GM21529 (cell line): ENCODE measurements around the gene APOD.
"Not testable (repeated sequence)": the region's sequence is repeated elsewhere in the genome, so short reads cannot be mapped to it uniquely, and the experiment has no call there.

Experiments
- ATAC-seq: cut with Tn5 transposase; IDR thresholded peaks from one replicate; pipeline ENCODE4 v1.9.1; 2021; ENCODE audit not compliant: unreplicated experiment

The APOD gene

DNA sequence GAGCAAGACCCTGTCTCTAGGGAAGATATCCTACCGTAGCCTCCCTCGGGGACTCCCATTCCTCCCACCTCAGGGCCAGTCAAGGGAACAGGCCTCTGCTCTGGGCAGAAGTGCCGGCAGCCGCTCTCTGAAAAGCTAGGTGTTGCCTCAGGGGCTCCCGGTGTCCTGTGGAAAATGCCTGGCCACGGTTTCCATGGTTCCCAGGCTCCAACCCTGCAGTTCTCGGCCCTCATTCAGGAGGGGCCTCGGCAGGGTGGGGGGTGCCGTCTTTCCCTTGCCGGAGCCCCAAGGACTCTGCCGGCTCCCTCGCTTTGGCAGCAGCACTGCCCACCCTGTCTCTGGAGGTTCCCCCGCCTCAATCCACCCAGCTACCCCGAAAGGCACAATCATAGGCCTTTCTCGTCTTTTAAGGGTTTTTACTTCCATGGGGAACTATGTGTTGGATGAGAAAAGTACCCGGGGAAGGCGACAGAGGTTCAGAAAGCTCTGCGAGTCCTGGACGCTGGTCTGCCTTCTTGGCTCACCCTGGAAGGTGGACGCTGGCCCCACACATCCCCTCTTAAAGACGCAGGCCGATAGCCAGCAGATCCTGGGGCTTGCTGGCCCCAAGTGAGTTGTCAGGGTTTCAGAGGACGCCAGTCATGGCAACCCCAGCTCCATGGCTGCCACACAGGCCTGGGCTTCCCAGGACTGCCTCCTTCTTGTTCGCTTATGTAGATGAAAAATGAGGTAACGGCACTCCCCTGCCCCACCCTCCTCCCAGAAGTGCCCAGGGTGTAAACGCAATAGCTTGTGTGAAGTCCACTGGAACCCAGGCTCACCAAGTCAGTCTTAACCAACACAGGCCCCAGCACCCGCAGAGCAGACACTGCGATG is 34.3 kb upstream of the APOD start:
- ATAC-seq = not testable (repeated sequence)

DNA sequence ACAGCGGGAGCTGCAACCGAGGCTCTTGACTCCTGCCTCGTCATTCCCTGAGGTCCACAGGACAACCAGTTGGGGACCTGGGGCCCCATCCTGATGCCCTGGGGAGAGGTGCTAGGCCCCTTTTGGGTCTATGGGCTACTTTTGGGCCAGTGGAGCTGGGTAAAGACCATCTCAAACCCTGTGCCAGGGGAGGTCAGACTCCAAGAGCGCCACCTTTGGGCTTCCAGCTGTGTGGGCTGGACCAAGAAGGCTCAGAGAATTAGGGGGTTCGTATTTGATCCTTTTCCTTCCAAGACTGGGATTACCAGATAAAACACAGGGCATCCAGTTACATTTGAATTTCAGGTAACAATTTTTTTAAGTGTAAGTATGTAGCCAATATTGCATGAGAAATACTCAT is 33.4 kb upstream of the APOD start:
- ATAC-seq = not testable (repeated sequence)

DNA sequence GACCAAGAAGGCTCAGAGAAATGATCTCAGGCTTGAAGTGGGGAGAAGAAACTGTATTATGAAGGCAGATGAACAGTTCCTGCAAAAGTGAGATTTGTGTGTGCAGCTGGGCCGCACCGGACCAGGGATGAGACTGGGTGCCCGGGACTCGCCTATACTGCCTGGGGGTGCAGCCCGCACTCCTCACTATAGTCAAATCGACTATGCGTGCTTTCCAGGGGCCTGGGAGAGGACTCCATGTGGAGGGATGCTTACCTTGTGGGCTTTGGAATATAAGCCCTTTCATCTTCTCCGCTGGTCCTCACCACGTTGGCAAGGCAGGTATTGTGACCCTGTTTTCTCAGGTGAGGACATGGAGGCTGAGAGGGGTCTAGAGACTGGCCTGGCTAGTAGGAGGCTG is 32.9 kb upstream of the APOD start:
- no peak for ATAC-seq

DNA sequence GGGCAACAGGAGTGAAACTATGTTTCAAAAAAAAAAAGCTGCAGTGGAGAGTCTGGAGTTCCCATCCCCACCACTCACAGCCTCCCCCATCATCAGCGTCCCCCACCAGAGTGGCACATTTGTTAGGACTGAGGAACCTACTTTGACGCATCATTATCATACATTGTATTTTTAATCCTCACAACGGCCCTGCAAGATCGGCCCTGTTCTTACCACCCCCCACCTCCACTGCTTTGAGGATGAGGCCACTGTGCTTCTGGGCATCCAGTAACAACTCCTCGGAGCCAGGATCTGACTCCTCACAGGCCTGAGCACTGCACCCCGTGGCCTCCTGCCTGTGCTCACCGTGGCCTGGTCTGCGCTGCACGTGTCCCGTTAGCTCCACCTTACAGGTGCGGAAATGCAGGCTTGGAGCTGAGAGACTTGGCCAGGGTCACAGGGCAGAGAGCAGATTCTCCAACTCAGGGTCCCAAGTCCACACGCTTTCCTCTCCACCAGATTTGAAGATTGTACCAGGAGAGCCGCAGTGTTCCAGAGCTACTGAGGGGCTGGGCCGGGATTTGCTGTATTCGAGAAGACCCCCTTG is 32.3 kb upstream of the APOD start:
- ATAC-seq = not testable (repeated sequence)

DNA sequence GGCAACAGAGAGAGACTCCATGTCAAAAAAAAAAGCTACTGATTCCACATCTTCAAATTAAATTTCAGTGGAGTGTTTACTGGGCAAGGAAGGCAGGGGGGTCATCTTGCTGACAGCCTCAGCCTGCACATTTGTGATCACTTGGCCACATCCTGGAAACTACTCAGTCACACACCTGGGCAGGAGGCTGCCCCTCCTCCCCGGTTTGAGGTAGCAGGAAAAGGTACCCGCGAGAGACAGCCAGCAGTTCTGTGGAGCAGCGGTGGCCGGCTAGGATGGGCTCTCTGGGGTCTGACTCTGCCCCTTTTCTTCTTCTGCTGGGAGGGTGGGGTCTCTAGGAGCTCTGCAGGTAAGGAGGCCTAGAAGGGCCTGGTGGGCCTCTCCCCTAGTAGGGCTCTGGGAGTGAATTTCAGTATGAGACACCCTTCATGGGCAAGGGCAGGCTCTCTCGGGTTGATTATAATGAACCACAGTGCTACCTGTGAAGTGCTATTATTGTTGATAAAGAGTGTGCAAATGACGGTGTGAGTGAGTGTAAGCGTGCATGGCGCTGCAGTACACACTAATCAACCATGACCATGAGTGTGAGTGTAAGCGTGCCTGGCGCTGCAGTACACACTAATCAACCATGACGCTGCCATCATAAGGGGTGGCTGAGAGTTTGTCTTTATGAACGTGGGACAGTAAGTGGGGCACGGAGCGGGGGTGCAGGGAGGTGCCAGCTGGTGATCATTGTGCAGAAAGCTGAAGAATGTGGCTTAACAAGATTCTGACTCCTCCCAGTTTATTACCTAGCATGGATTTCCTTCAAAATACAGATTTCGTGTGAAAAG is 31.1 kb upstream of the APOD start:
- ATAC-seq = not testable (repeated sequence)

DNA sequence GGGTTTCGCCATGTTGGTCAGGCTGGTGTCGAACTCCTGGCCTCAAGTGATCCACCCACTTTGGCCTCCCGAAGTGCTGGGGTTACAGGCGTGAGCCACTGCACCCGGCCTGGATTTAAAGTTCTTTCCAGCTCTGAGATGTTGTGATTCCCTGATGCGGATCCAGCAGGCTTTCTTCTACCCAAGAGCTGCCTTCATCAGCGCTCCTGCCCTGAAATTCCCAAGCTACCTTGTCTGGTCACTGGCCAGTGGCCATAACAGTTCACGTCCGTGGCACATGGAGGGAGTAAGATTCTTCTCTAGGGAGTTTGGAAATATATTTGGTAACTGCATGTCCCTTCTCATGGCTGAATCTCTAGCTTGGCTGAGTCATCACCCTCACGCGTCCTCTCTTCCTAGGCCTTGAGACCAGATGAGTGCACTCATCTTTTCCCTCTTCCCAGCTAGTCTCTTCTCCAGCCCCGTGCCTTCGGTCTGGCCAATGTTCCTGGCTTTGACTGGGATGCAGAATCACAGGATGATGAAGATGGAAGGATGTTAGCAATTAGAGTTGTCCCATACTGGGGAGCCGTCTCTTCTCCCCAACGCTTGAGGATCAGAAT is 29.8 kb upstream of the APOD start:
- ATAC-seq = no peak

DNA sequence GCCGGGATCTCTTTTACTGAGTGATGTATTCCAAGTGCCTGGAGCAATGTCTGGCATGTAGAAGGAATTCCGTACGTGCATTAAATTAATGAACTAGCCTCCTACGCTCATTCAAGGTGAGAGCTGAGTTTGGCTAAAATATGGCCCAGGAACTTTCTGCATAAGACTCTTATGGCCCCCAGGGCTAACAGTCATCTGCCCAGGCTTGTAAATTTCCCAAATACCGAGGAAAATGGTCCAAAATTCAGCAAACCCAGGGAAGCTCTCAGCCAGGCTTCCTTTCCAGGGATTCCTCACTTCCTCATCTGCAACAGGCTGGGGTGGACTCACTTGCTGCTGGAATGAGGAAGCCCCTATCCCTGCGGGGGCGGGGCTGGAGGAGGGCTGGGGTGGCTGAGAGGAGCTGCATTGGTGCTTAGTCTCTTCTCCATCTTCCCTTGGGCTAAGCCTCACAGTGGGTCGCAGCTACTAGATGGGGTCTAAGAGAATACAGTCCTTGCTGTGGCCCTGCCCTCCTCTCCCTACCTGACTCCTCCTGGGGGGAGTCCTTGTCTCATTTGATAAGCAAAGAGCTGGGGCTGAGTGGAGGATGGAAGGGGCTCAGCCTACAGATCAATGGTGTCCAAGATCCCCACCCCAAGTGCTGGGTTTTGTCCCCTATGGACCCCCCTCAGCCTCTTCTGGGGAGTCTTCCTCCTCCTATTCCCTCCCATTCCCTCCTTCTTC is 28.5 kb upstream of the APOD start:
- no peak for ATAC-seq

DNA sequence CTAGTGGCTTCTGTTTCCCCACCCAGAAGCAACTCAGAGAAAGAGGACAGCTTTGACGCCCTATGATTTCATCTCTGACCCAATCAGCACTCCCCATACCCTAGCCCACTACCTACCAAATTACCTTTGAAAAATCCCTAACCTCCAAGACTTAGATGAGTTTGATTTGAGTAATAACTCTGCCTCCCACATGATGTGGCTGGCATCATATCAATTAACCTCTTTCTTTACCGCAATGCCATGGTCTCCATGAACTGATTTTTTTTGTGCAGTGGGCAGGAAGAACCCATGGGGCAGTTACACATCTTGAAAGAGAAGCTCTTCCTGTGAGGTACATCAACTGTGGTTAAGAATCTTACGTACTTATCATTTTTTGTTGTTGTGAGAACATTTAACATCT is 25.5 kb upstream of the APOD start:
- ATAC-seq = no peak

DNA sequence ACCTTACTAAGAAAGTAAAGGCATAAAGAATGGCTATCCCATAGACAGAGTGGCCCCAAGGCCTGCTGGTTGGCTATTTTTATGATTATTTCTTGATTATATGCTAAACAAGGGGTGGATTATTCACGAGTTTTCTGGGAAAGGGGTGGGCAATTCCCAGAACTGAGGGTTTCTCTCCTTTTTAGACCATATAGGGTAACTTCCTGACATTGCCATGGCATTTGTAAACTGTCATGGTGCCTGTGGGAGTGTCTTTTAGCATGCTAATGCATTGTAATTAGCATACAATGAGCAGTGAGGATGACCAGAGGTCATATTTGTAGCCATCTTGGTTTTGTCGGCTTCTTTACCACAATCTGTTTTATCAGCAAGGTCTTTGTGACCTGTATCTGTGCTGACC is 18.0 kb upstream of the APOD start:
- ATAC-seq = not testable (repeated sequence)

DNA sequence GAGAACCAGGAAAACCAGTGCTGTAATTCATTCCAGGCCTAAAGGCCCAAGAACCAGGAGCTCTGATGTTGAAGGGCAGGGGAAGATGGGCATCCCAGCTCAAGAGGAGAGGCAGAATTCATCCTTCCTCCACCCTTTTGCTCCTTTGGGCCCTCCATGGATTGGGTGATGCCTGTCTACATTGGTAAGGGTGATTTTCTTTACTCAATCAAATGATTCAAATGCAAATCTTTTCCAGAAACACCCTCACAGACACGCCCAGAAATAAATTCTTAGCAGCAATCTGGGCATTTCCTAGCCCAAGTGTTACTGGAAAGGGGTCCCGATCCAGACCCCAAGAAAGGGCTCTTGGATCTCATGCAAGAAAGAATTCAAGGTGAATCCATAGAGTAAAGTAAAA is 17.6 kb upstream of the APOD start:
- ATAC-seq = no peak

DNA sequence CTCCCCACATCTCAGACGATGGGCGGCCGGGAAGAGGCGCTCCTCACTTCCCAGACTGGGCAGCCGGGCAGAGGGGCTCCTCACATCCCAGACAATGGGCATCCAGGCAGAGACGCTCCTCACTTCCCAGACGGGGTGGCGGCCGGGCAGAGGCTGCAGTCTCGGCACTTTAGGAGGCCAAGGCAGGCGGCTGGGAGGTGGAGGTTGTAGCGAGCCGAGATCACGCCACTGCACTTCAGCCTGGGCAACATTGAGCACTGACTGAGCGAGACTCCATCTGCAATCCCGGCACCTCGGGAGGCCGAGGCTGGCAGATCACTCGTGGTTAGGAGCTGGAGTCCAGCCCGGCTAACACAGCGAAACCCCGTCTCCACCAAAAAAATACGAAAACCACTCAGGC is 16.2 kb upstream of the APOD start:
- not testable (repeated sequence) for ATAC-seq

DNA sequence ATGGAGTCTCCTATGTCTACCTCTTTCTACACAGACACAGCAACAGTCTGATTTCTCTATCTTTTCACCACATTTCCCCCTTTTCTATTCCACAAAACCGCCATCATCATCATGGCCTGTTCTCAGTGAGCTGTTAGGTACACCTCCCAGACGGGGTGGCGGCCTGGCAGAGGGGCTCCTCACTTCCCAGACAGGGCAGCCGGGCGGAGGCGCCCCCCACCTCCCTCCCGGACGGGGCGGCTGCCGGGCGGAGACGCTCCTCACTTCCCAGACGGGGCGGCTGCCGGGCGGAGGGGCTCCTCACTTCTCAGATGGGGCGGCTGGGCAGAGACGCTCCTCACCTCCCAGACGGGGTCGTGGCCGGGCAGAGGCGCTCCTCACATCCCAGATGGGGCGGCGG is 15.8 kb upstream of the APOD start:
- not testable (repeated sequence) for ATAC-seq

DNA sequence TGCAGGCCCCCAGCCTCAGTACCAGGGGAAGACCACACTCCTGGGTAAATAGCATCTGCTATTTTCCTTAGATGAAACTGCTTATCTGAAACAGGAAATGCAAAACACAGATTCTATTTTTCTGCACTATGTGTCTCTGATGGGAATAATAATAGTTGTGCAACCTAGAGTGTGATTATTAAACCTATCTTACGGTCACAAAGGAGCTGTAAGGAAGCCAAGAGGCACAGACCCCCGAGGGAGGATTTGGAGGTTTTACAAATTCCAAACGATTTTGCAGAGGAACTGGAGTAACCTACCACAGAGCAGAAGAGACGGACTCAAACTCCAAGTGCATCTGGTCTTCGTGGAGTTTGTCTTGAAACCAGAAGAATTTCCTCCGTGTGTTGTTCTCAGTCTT is 14.1 kb upstream of the APOD start:
- ATAC-seq = no peak

DNA sequence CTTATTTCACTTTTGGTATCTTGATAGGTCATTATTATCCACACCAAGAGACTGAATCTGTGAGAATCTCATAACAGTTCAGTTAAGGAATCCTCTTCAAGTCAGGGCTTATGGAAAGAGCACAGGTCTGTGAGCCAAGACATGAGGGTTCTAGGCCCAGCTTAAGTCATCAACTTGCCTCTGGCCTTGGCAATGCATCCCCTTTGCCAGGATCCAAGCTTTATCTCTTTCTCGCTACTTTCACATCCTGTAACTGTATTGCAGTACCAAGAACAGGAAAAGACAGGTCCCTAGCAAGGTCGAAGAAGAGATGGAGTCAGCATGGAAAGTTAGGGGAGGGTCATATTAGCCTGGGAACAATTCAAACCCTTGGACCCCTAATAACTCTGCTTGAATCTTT is 13.5 kb upstream of the APOD start:
- no peak for ATAC-seq

DNA sequence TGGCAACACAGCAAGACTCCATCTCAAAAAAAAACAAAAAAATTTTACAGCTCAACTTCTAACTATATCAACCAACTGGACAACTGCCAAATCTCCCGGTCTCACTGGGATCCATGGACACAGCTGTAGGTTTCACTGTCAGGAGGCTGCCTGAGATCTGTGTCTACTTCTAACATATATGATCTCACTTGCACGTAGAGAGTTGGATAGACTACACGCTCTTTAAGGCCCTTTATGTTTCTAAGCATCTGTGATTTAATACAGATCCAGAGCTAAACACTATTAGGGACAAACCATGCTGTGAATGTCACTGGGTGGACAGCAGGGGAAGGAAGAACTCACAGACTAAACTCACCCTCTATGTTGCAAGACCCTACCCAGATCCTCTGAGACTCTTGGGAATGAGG is 13.0 kb upstream of the APOD start:
- no peak for ATAC-seq

DNA sequence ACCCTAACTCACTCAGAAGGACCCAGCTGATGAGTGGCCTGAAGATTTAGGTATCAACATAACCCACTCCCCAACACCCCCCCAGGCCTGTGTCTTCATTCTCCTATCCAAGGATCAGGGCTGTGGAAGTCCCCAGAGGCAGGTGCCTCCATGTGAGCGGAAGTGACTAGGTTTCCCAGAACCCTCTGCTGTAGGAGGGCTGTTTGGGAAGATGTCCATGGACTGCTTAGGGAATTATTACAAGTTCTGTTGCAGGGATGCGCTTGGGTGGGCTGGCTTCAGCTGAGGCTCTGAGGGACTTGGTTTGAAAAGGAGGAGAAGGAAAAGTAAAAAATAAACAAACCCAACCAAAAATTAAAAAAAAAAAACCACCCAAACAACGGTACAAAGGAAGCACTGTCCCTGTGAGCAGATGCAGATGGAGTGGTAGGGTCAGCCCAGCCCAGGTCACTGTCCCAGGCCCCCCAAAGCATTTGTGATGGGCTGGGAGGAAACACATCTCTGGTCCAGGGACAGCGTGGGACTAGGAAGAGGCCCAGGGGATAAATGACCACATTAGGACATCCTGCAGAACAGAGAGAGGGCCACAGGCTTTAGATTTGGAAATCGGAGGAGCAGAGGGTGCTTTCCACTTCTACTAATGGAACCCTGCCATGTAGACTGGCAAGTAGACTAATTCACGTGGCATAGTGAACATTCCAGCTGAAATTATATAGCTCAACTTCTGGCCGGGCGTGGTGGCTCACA is 12.2 kb upstream of the APOD start:
- ATAC-seq = no peak

DNA sequence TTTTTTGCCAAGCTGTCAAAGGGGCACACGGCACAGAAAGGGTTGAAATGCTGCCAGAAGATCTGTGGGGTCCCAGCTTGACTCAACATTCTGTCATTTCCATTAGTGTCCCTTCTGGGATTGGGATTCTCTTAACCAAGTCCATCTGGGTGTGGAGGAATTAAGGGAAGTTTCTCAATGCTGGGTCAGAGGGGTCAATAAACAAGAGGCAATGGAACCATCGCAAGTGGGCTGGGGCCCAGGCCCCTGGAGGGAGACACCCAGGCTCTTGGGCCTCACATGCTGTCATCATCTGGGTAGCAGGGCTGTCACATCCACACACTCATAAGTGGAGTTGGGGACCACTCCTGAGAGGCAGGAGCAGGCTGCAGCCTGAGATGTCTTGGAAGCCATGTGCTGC is 8.1 kb upstream of the APOD start:
- no peak for ATAC-seq

DNA sequence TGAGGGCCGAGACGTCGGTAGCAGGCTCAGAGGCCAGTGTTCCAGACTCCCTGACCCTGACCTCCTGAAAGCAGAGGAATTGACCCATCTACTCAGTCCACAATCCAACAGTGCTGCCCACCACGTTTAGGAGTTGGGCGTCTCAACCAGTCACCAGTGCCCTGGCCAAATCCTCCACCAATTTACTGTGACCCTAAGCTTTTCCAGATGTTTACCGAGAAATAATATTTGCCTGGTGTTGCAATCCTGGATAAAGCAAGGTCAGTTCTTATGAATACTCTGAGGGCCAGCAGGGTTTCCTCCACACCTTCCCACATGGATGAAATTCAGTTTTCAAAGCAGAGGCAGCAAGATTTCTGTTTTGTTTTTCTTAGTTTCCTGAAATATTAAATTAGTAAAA is 7.5 kb upstream of the APOD start:
- no peak for ATAC-seq

DNA sequence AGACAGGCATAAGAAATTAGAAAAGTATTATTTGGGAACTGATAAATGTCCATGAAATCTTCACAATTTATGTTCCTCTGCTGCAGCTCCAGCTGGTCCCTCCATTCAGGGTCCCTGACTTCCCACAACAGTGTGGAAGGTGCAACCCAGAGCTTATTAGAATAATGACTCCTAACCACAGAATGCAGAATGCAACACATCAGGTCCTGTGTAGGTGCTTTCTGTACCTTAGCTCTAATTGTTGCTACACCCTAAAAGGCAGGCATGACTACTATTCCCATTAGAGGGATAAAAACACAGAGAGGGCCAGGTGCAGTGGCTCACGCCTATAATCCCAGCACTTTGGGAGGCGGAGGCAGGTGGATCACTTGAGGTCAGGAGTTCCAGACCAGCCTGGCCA is 6.6 kb upstream of the APOD start:
- not testable (repeated sequence) for ATAC-seq

DNA sequence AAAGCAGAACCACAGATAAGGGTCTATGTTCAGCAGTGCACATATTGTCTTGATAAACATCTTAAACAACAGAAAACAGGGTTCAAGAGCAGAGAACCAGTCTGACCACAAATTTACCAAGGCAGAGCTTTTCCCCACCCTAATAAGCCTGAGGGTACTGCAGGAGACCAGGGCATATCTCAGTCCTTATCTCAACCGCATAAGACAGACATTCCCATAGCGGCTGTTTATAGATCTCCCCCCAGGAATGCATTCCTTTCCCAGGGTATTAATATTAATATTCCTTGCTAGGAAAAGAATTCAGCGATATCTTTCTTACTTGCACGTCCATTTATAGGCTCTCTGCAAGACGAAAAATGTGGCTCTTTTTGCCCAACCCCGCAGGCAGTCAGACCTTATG is 6.1 kb upstream of the APOD start:
- not testable (repeated sequence) for ATAC-seq
